WERI-Rb-1 (cell line): ENCODE results near the gene PSKH1.
A peak's percentile ranks its signal among the peaks of the same experiment; 100 is the strongest.

Experiments
- DNase-seq: peaks from one replicate; pipeline ENCODE4 v3.0.0-alpha.2; 2020
- H3K27ac ChIP-seq: fragments of 250-450 bp; sonication (Bioruptor Pico); 2 replicates; pipeline ENCODE4 v1.5.1; 2020; ENCODE audit warnings: mild to moderate bottlenecking, moderate library complexity
- H3K27me3 ChIP-seq: fragments of 250-450 bp; sonication (Bioruptor Pico); 2 replicates; pipeline ENCODE4 v1.5.1; 2021; ENCODE audit warnings: mild to moderate bottlenecking, low read depth, moderate library complexity; ENCODE audit not compliant: insufficient read depth, severe bottlenecking
- H3K36me3 ChIP-seq: fragments of 250-450 bp; sonication (Bioruptor Pico); 2 replicates; pipeline ENCODE4 v1.5.1; 2020; ENCODE audit warnings: mild to moderate bottlenecking, moderate library complexity
- H3K4me3 ChIP-seq: 2 replicates; pipeline ENCODE4 v1.5.1; 2011; ENCODE audit warnings: low read depth, mild to moderate bottlenecking, control low read depth, low read length
- H3K9me3 ChIP-seq: fragments of 250-450 bp; sonication (Bioruptor Pico); 2 replicates; pipeline ENCODE4 v1.5.1; 2021; ENCODE audit warnings: mild to moderate bottlenecking, moderate library complexity; ENCODE audit not compliant: severe bottlenecking
- CTCF ChIP-seq: IDR thresholded peaks from 2 replicates; pipeline ENCODE4 v1.5.1; 2011; ENCODE audit warnings: low read depth, mild to moderate bottlenecking, control low read depth, inconsistent platforms, low read length

Gene PSKH1

GRCh38 chr16:67881621-67882161, 11.4 kb upstream of the PSKH1 start:
- no peak for TF ChIP-seq CTCF
- Histone ChIP-seq H3K36me3 (peaks cover 78% of the 10 kb centered on the region), H3K27me3 (no peaks in the 10 kb centered on the region), H3K4me3 (no peak overlapping the region), H3K27ac (no peak overlapping the region), H3K9me3 (no peaks in the 10 kb centered on the region)
- no peak for DNase-seq

GRCh38 chr16:67882374-67883145, 10.5 kb upstream of the PSKH1 start:
- Histone ChIP-seq H3K36me3 (peaks cover 70% of the 10 kb centered on the region), H3K9me3 (no peaks in the 10 kb centered on the region), H3K27me3 (no peaks in the 10 kb centered on the region), H3K27ac (no peak overlapping the region), H3K4me3 (no peak overlapping the region)
- TF ChIP-seq CTCF, result no peak
- no peak for DNase-seq

- Histone ChIP-seq H3K36me3 (peaks cover 62% of the 10 kb centered on the region), H3K27ac (no peak overlapping the region), H3K4me3 (no peak overlapping the region), H3K27me3 (no peaks in the 10 kb centered on the region), H3K9me3 (no peaks in the 10 kb centered on the region)
- TF ChIP-seq CTCF, result no peak
- DNase-seq, result no peak
Observed at GRCh38 chr16:67883146-67883871, 9.7 kb upstream of the PSKH1 start.

GRCh38 chr16:67883872-67884261, 9.2 kb upstream of the PSKH1 start:
- Histone ChIP-seq H3K27ac (no peak overlapping the region), H3K9me3 (no peaks in the 10 kb centered on the region), H3K36me3 (peaks cover 56% of the 10 kb centered on the region), H3K4me3 (no peak overlapping the region), H3K27me3 (no peaks in the 10 kb centered on the region)
- peak; percentile 66 for DNase-seq
- TF ChIP-seq CTCF, result peak; percentile 88

GRCh38 chr16:67884684-67885083, 8.4 kb upstream of the PSKH1 start, which contains the start of gene NRN1L:
Gene NRN1L (plus strand): TSS chr16:67884885. CDS start chr16:67884904, 19 bp downstream.
- Histone ChIP-seq H3K27ac (peak within 1 kb of the TSS; percentile 75), H3K27me3 (no peaks in the 10 kb centered on the region), H3K36me3 (peaks cover 48% of the 10 kb centered on the region), H3K4me3 (no peak within 1 kb of the TSS), H3K9me3 (no peaks in the 10 kb centered on the region)
- TF ChIP-seq CTCF, result no peak
- peak; percentile 92 for DNase-seq
